Right cardiac atrium (tissue), 5 donors: ENCODE measurements around the gene PARVA. TPM values are rescaled to one million over a fixed set of nuclear protein-coding genes. Genes with fewer than 3 reads are reported as not detected.

Experiments
- ATAC-seq, 2 donors: fragments of 200-7000 bp; cut with Tn5 transposase; one replicate each; pipeline versions ENCODE4 v1.8.0 to v1.9.1; 2020; ENCODE audit warnings: moderate library complexity in 2 of 2, mild to moderate bottlenecking in 1 of 2
- DNase-seq, 3 donors: peaks; one replicate each; pipeline ENCODE4 v3.0.0-alpha.2; 2020
- H3K27ac ChIP-seq: one replicate; pipeline ENCODE4 v1.5.1; 2013; ENCODE audit warnings: mild to moderate bottlenecking, low read length, control low read depth, moderate library complexity
- H3K27me3 ChIP-seq: one replicate; pipeline ENCODE4 v1.6.1; 2013; ENCODE audit not compliant: control insufficient read depth, insufficient read depth
- H3K4me1 ChIP-seq: one replicate; pipeline ENCODE4 v1.6.1; 2013; ENCODE audit warnings: low read length; ENCODE audit not compliant: control insufficient read depth, insufficient read depth
- H3K4me3 ChIP-seq: one replicate; pipeline ENCODE4 v1.5.1; 2013; ENCODE audit warnings: low read length, control low read depth
- H3K9me3 ChIP-seq: one replicate; pipeline ENCODE4 v1.6.1; 2013; ENCODE audit warnings: low read length; ENCODE audit not compliant: control insufficient read depth
- WGBS: extraction: QIAGEN DNeasy Blood & Tissue Kit; methylation state at CpG from one replicate; pipeline ENCODE4 v1.1.7; 2013; 5-methylcytosine and 5-hydroxymethylcytosine counted together
- intact Hi-C, 4 donors: fragments of 100-400 bp; cut with DNase I; formaldehyde crosslinking; loops; one replicate each; pipeline versions ENCODE4 v1.11.0 to v1.14.0; 2022 to 2023
- polyA plus RNA-seq: library from polyadenylated mRNA; stranded (reverse); fragments of 200-250 nt; gene quantifications from one replicate; pipeline ENCODE4 v1.2.3, GENCODE V29; 2013
- total RNA-seq, 4 donors: library from RNA; stranded (reverse); fragmentation: NEBNext Ultra II Directional; extraction: Animal tissue kit (Norgen Biotek cat#: 25700); gene quantifications; one replicate each; pipeline ENCODE4 v1.2.1, GENCODE V29; 2021
- donor health status: healthy with polysubstance abuse.
- donor health status: DM: no; HTN: yes; CAD: no.
- donor health status: DM: no; HTN: no; CAD: no.
- donor health status: DM: no; HTN: yes; CAD: no; lungs with severe emphysema.
- donor health status: DM: yes; HTN: yes; CAD: no.

PARVA gene
- total and polyA plus RNA-seq, 5 donors: 30.6 to 116 (median 71.2) TPM

GRCh38 chr11:12581923-12582322, 204.6 kb downstream of the PARVA start:
- 60% methylated on average over 1 of the region's 1 CpG for WGBS
- no peaks in the 10 kb centered on the region for H3K9me3 ChIP-seq
- DNase-seq (no peak), ATAC-seq (peak; percentile 68 to 77)
- no peaks in the 10 kb centered on the region for H3K4me1 ChIP-seq
- intact Hi-C loops: no loop called here
- H3K4me3 ChIP-seq: no peak overlapping the region
- no peaks in the 10 kb centered on the region for H3K27me3 ChIP-seq
- H3K27ac ChIP-seq: no peak overlapping the region
